ENCODE measurements around the gene ABCG5.
A peak's percentile ranks its signal among the peaks of the same experiment; 100 is the strongest.

ABCG5 gene

DNA sequence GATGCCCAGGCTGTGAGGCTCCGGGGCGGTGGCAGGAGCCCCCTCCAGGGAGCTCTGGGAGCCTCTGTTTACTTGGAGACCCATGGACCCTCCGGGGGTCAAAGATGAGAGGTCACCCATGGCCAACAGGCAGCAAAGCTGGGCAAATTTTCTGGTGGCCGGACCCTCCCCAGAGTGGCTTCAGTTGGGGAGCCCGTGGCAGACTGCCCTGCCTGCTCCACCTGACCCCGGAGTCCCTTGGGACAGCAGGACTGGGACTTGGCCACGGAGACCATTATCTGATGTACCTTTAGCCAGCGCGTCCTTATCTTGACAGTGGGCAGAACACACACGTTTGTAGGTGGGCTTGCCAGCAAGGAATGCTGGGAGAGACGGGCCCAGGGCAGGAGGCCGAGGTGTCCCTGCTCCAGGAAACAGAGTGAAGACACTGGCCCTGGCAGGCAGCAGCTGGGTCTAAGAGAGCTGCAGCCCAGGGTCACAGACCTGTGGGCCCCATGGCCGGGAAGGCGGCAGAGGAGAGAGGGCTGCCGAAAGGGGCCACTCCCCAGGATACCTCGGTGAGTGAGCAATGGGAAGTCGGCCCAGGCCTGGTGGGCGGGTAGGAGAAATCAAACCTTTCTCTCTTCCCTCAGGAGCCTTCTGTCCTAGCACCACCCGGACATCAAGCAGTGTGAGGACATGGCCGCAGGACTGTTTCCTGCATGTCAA is at the start of gene ABCG5, which contains the start of gene ABCG8:
TSS of gene ABCG5 (minus strand) at position 280 of the 708 bp plus-strand sequence. CDS start at position 120, 160 bp downstream.
TSS of gene ABCG8 (plus strand) at position 412 of the 708 bp plus-strand sequence. CDS start at position 495, 83 bp downstream.
- DNase-seq (ENCODE audit: low spot score): peak; percentile 4

DNA sequence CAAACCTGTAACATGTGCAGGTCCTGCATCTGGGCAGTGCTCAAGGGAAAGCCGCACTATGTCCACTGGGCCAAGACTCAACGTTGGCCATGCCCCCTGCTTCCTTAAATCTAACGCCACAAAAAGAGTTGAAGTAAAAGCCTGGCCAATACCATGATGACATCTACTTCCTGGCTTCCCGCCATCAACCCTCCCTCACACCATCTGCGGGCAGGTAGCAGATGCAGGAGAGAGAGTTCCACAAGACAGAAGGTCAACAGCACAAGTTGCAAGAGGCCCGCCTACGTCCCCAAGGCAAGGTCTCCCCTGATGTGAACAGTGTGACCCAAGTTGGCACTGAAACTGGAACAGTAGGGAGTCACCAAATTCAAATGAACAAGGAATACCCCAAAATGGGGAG is 48.5 kb upstream of the ABCG5 start:
- no peak for DNase-seq (ENCODE audit: low spot score)

DNA sequence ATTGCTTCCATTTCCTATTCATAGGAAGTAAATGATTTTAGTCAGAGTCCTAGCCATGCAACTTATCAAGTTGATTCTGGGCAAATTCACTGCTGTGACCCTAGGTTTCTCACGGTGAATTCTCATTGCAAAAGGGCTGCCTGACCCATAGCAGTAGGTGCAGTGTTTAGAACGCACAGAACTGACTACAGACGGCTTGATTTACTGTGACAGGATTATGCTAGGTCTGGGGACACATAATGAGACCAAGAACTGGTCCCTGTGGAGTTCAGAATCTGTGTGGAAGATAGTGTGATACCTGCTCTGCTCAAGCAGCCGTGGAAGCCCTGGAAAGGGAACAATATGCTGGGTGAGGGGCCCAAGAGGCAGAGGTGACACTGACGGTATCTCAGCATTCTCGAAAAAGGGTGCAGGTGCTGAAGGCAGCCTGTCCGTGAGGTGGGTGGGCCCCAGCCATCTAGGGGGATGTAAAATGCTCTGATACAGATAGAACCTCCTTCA is 46.5 kb upstream of the ABCG5 start:
- DNase-seq (ENCODE audit: low spot score): no peak

DNA sequence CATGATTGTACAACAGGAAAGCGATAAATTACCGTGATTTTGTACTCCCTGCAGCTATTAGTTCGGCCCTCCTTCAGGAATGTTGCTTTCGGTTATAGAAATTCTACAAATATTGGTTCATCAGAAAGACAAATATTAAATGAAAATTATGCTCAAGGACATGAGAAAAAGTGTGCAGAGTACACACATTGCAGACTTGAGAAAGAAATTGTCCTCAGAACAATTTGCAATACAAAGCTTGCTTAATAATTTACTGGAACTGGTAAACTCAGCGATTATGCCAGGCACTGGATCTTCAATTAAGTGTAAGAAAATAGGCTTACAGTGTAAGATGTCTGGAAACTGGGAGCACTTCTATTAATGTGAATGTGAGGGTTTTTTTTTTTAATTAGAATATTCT is 46.0 kb upstream of the ABCG5 start:
- DNase-seq (ENCODE audit: low spot score): no peak

DNA sequence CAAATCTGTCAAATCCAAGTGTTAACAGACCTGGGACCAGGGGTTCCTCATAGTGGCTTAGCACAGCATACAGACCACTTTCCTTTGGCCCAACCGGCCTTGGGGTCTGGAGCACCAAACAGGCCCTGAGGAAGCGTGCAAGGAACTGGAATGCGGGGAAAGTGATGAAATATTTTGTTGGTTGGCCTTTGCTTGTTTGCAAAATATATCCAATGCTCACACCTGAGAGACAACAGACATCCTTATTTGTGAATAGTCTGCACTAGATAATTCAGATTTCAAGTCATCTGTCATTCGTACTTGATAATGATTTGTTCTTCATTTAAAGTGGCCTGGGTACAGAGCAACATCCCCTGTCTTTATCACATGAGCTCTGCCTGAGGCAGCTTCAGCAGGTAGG is 43.7 kb upstream of the ABCG5 start:
- no peak for DNase-seq (ENCODE audit: low spot score)

DNA sequence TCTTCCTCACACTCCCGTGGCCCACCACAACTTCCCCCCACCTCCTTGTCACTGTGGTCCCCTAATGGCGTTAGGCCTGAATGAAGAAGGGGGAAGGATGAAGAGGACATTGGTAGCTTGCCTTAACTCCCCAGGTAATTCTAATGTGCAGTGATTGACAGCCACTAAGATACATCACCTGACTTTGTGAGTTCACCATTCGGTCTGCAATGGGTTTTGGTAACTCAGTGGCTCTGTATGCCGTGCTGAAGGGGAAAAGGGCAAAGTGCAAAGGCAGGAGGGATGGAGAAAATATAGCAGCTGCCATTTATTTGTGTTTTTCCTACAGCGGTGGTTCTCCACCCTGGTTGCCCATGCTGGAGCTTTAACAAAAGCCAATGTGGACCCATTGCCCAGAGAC is 42.3 kb upstream of the ABCG5 start:
- DNase-seq (ENCODE audit: low spot score): no peak

DNA sequence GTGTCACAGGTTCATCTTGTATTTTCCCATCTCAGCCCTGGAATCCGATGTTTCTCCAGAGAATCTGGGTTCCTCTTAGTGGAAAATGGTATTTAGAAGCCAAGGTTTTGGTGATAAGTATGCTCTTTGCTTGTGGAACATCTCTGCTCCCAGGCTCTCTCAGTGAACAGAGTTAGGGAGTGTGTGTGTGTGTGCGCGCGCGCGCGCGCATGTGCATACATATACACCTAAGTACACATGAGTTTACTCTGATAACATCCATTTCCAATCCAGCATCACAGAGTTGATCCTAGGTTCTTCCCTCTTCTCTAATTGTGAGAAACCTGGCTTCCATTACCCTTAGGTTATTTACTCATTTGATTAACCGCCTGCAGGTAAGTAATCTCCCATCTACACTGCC is 41.8 kb upstream of the ABCG5 start:
- no peak for DNase-seq (ENCODE audit: low spot score)

DNA sequence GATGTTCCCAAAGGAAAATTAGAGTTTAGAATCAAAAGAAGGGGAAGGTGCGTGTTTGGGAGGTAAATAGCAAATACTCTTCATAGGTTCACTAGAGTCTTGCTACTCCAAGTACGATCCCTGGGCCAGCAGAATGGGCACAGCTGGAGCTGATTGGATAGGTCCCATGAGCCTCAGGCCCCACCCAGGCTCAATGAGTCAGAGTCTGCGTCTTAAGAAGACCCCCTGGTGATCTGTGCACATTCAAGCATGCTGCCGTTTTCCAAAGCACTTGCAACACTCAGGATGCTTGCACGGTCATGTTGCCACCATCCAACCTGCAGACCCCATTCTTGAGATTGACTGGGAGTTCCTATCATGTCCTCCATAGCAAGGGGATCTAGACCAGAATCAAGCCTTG is 40.6 kb upstream of the ABCG5 start:
- peak; percentile 31 for DNase-seq (ENCODE audit: low spot score)

DNA sequence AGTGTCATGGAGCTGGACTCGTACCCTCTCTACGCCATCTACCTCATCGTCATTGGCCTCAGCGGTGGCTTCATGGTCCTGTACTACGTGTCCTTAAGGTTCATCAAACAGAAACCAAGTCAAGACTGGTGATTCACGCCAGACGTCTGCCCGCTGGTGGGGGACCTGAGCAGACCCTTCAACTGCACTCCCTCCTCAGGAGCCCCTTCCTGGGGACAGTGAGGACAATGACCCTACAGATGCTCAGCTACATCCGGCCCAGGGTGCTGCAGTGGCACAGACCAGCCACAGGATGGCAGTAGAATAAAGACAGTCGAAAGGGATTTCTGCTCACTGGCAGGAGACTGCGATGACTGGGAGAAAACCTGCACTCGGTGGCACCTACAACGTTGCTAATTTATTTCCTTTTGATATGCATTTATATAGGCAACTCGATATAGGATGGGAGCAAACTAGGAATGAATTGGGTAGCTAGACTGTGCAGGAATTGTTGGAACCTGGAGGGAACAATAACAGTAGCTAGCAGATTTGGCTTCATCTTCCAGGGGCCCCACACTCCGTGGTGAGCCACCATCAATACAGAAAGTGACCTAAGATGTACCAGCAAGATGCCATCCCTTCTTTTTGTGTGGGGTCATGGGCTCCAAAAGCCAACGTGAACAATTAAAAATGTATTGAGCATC is 39.3 kb upstream of the ABCG5 start:
- peak; percentile 87 for DNase-seq (ENCODE audit: low spot score)

DNA sequence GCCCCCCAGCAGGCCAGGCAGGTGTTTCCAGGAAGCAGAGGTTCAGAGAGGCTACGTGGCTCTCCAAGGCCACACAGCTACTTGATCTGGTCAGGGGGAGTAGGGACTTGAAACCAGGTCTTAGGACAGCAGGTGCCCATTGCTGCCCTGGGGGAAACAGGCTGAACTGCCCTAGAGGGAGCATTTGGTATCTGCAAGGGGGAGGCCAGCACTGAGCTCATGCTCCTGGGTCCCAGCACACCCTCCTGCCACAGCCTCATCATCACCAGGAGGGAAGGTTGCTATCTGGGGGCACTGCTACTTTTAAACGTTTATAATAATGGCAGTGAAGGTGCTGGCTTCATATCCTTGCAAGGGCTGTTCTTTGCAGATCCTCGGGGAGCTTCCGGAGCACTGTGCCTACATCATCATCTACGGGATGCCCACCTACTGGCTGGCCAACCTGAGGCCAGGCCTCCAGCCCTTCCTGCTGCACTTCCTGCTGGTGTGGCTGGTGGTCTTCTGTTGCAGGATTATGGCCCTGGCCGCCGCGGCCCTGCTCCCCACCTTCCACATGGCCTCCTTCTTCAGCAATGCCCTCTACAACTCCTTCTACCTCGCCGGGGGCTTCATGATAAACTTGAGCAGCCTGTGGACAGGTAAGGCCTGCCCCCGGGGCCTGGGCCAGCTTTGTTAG is 36.3 kb upstream of the ABCG5 start:
- no peak for DNase-seq (ENCODE audit: low spot score)

DNA sequence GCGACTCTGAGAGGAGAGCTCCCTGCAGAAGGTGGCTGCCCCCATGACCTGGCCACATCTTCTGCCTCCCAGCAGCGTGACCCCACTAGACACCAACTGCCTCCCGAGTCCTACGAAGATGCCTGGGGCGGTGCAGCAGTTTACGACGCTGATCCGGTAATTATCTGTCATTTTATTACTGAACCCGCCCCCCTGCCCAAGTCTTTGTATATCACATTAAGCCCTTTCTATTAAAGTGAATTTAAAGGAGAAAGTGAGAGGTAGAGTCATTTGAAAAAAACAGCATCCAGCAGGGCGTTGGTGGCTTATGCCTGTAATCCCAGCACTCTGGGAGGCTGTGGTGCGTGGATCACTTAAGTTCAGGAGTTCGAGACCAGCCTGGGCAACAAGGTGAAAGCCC is 33.5 kb upstream of the ABCG5 start:
- DNase-seq (ENCODE audit: low spot score): no peak

DNA sequence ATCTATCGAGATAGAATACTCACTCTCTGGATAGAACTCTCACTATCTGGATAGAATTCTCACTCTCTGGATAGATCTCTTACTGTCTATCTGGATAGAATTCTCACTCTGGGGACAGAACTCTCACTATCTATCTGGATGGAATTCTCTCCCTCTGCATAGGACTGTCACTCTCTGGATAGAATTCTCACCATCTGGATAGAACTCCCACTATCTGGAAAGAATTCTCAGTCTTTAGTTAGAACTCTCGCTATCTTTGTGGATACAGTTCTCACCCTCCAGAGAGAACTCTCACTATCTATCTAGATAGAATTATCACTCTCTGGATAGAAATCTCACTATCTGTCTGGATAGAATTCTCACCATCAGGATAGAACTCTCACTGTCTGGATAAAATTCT is 16.7 kb upstream of the ABCG5 start:
- no peak for DNase-seq (ENCODE audit: low spot score)

DNA sequence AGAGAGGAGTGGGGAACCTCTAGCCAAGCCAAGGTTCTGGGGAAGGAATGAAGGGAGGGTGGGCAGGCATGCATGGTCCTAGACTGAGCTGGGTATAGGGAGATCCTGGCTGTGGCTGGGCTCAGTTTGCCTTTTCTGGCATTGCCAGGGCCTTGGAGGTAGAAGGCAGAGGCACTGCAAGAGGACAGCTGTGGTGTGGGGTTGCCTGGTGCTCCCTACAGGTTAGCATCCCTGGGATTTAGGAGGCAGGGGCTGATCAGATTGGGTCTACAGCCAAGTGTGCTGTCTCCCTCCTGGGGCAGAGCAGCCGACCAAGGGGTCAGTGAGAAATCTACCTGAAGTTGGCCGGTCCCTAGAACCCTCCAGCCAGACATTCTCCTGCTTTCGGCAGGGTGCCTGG is 16.0 kb upstream of the ABCG5 start:
- DNase-seq (ENCODE audit: low spot score): no peak

DNA sequence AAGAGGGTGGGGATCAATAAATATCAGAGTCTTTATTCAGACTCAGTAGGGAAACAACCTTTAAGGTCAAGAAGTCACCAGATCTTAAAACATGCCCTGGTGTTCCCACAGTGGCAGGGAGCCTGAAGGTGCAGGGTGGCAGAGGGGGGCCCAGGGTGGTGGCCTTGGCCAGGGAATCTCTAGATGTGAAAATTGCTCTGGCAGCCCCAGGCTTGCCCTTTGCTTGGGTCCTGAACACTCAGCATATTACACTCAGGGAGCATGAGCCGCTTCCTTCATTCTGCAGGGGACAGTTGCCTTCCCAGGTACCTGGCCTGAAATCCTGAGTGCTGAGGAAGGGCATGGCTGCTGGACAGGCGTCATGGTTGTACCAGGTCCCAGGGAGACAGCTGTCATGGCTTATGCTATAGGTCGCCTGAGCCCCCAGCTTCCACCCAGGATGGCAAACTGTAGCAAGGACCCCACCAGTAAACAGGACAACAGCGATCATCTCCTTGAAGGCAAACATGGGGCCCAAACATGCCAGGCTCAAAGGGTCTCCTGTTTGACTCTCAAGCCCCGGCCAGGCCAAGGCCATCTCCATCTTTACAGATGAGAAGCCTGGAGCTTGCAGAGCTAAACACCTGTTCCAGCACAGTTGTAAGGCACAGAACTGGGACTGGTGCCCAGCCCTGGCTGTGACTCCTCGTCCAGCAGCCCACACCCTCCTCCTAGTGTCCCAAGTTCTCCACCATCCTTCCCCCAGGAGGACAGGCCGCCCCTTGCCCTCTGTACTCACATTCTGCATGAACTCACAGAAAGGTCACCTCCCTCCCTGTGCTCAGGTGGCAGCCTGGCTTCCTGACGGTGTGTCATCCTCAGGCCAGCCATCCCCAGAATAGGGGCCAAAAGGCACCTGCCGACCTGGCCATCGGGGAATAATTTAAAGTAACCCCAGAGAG is 14.8 kb upstream of the ABCG5 start:
- DNase-seq (ENCODE audit: low spot score): no peak

DNA sequence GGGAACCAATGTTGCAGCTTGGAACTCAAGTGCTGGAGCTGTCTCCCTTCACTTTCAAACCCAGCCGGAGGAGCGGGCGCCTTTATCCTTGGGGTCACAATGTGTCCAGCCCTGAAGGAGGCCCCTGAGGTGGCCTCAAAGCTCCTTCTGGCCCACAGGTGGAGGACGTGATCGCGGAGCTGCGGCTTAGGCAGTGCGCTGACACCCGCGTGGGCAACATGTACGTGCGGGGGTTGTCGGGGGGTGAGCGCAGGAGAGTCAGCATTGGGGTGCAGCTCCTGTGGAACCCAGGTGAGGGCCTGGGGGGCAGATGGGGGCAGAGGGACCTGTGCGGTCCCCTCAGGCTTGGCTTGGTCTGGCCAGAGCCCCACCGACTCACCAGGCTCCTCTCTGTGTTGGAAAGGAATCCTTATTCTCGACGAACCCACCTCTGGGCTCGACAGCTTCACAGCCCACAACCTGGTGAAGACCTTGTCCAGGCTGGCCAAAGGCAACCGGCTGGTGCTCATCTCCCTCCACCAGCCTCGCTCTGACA is 13.6 kb upstream of the ABCG5 start:
- DNase-seq (ENCODE audit: low spot score): no peak

DNA sequence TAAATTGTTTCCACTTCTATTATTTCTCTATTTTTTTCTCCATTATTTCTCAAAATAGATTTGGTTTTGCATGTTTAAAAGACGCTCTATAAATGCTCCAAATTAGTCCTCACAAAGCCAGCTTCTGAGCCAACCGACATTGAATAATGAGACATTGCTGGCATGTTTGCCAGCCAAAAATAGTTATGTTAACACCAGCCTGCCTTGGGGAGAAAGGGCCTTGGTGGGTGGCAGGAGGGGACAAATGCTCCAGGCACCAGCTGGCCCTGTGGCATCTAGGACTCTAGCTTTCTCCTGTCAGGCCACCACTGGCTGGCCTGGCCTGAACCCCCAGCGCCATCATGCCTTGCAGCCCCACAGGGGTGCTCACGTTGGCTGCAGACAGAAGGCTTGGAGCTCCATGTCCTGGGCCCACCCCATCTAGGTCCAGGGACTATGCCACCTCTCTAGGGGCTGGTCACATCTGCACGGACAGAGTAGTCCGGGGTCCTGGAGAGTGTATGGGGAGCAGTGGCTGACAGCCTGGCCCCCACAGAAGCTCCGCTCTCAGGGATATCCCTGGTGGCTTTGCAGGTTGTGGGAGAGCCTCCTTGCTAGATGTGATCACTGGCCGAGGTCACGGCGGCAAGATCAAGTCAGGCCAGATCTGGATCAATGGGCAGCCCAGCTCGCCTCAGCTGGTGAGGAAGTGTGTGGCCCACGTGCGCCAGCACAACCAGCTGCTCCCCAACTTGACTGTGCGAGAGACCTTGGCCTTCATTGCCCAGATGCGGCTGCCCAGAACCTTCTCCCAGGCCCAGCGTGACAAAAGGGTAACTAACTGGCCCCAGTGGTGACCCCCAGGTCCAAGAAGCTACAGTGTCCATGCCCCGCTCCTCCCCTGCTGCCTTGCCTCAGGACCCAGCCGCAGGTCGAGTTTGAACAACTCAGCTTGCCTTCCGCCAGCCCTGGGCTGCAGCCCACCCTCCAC is 12.7 kb upstream of the ABCG5 start:
- no peak for DNase-seq (ENCODE audit: low spot score)

DNA sequence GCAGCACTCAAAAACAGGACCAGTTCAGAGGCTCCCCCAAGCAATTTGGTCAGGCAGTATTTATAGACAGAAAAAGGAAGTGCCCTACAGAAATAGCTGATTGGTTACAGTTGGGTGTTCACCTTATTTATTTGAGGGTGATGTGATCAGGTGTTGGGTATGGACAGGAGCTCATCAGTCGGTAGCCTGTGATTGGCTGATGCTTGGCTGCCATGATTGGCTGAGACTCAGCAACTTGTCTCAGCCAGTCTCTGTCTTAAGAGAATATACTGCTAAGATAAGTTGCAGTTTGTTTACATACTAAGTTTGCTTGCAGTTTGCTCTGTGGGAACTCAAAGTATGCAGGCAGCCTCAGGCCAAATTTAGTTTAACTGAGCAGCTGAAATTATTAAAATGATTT is 9.6 kb upstream of the ABCG5 start:
- no peak for DNase-seq (ENCODE audit: low spot score)

DNA sequence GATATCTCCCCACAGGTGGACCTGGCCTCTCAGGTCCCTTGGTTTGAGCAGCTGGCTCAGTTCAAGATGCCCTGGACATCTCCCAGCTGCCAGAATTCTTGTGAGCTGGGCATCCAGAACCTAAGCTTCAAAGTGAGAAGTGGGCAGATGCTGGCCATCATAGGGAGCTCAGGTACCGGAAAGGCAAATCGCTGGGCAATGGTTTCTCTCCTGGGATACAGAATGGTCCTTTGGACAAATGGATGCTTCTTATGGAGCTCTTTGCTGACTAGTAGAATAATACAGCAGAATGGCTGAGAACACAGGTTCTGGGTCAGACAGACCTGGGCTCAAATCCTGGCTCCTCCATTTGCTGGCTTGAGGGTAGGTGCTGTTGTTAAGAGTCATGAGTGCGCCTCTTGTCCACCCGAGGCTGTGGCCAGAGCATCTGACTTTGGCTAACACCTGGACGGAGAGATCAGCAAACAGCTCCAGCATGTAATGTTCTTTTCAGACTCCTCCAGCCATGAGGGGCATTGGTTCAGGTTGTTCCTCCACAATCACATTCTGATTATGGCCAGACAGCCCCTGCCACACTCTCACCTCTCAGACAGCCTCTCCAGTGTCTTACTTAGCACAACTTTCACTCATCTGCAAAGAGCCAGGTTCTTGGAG is 7.6 kb upstream of the ABCG5 start:
- no peak for DNase-seq (ENCODE audit: low spot score)

DNA sequence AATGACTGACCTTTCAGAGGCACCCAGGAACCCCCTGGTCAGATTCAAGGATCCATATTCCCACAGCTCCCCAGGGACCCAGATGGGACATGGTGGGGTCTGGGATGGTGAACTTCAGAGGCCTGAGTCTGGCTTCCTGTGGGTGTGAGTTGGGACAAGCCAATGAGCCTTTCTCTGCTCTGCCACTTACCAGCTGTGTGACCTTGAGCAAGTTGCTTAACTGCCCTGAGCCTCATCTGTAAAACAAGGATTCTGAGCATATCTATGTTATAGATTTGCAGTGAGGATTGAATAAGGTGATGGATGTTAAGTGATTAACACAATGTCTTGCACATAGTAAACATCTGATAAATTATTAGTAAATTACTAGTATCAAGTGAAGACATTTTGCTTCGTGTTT is 6.5 kb upstream of the ABCG5 start:
- no peak for DNase-seq (ENCODE audit: low spot score)

DNA sequence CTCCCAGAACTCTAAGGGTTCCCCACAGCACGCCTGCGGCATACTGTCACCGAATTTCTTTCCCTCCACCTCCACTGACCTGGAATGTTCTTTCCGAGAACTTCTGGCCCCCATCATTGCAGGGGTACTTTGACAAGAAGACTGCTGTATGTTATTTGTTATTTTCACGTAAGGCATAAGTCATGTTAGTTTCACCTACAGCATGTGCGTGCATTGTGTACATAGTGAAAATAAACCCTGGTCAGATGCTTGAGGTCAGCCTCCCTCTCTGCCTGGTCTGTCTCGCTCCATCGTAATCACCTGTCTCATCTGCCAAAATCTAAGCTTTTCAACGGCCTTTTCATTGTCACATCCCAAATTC is 4.2 kb upstream of the ABCG5 start:
- DNase-seq (ENCODE audit: low spot score): no peak

Measured in iPS-NIHi11 (cell line).